ENCODE measurements around the gene NKX1-2.

Gene NKX1-2

GRCh38 chr10:124414076-124414475 is 35.8 kb downstream of the NKX1-2 start:
- DNase-seq: no peak

GRCh38 chr10:124409696-124410095 is 40.1 kb downstream of the NKX1-2 start:
- DNase-seq: no peak

GRCh38 chr10:124408357-124408756 is 41.5 kb downstream of the NKX1-2 start:
- DNase-seq: no peak

- no peak for DNase-seq
These were observed 42.4 kb downstream of the NKX1-2 start for GRCh38 chr10:124407456-124407855.

GRCh38 chr10:124403548-124403947 is 46.3 kb downstream of the NKX1-2 start:
- DNase-seq: peak; percentile 74

GRCh38 chr10:124402273-124402672 is 47.6 kb downstream of the NKX1-2 start:
- no peak for DNase-seq

- no peak for DNase-seq
These were observed 48.2 kb downstream of the NKX1-2 start for GRCh38 chr10:124401633-124402032.
